HuH-7.5 (cell line): ENCODE measurements around the gene CELSR2.

ENCODE experiments used
- DNase-seq: peaks from one replicate; pipeline ENCODE4 v3.0.0; 2011; ENCODE audit warnings: low spot score

Gene CELSR2

DNA sequence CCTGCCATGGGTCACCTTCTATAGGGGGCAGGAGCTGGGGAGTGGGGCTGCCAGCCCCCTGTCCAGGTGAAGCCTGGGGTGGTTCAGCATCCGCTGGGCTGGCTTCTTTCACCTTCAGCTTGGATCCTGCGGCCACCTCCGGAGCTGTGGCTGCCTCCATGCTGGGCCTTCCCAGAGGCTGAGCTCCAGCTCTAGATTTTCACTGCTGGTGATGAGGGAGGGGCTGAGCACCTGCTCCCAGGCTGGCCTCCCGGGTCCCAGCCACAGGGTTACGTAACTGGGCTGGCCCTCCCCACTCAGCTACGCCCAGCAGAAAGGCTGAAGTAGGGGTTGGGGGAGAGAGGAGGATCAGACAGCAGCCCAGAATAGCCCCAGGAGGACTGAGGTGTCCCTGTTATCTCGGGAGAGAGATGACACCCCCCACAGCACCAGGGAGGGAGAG lies 57.5 kb downstream of the CELSR2 start, which contains the start of gene MYBPHL:
Gene MYBPHL, minus strand, starts transcription at position 180 of the 442 bp plus-strand sequence. Its CDS starts 20 bp downstream, at position 160.
- no peak for DNase-seq

GRCh38 chr1:109307274-109308021 lies 58.1 kb downstream of the CELSR2 start:
- no peak for DNase-seq

- DNase-seq: no peak
Measured at GRCh38 chr1:109309347-109309746, 60.0 kb downstream of the CELSR2 start.

DNA sequence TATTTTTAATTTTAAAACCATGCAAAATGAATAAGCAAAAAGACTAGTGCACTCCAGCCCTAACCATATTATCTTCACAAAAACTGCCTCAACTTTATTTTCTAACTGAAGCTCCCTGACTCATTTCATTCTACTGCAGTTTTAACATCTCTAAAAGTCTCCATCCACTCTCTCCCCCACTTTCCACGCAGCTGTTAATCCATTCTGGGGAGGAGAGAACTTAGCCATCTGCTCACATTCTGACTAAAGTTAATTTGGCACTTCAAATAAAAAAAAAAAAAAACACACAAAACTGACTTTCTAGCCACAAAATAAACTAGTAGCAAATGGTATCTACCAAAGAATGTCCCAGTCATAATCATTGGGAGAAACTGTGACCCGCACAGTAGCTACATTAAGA lies 62.9 kb downstream of the CELSR2 start:
- DNase-seq: no peak

DNA sequence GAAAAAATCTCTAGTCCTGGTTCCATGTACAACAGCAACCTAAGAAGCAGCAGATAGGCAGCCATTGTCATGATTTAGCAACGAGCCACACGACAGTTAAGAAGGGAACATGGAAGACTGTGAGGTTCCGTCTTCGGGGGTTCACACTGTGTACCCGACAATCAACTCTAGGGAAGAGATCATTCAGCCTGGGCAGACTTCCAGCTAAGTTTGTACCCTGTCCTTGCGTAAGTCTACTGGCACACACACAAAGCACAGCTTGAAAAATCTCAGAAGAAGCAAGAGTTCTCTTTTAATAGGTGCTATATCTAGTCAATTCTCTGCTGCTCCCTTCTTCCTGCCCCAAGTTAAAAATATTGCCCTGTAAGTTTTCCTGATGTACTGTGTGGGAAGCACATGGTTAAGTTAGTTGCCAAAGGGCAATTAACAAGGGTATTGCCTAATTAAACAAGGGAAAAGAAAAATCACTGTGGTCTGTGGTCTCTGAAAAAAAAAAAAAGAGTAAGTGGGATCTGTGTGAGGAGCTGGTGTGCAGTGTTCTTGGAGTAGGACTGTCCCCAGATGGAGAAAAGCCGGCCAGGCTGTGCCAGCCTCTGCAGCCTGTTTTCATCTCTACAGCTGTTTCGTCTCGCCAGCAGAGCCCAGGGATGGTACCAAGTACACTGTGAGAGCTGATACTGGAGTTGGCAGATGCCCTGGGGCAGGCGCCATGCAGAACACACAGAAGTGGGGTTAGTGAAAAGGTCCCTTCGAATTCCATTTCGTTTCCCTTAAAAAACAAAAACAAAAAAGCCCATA lies 63.8 kb downstream of the CELSR2 start:
- DNase-seq: no peak

GRCh38 chr1:109314795-109315194 lies 65.5 kb downstream of the CELSR2 start:
- no peak for DNase-seq

GRCh38 chr1:109315288-109315687 lies 65.9 kb downstream of the CELSR2 start:
- no peak for DNase-seq

DNA sequence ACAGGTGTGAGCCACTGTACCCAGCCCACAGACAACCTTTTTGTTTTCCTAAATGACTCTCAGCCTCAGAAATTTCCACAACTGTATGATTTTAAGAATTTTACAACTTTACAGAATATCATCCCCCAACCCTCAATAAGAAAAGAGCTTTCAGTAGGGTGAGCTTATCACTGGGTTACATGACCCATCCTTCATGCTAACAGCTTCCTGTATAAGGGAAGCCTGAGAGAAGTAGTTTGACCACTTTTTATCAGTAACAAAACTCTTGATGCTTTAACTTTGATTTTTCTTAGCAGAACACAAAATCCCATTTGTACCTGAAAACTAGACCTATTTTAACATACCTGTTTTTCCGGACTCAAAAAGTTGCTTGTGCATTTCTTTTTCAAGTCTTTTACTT lies 67.2 kb downstream of the CELSR2 start:
- DNase-seq: no peak

DNA sequence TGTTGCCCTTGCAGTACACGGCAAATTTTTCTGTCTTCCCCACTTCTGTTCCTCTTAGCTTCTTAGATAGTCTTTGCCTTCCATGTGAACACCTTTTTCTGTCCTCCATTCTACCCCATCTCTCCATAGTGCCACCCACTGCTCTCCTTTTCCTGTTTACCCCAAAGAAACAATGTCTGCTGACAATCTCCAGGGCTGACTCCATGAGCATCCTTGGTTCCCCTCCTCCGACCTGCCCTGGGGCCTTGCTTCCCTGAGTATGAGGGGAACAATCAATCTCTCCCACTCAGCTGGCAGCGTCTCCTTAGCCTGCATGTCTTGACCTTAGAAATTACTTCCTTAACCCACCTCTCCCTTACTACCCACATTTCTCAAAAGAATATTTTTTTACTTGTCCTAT lies 69.8 kb downstream of the CELSR2 start:
- no peak for DNase-seq

DNA sequence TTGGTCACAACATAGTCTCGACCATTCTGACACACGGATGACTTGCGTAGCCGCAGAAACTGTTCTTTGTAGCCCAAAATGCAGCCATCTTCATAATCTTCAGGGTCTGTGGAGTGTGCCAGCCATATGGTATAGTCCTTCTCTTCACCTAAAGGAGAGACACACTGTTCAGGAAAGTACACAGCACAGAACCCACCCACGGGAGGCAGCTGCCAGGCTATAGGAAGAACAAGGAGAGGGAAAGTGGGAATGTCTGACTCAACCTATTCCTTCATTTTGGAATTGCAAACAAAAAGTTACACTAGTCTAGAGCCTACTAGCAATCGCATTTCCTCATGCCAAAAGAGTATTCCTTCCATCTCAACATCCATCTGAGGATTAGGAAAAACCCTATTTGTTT lies 73.6 kb downstream of the CELSR2 start:
- no peak for DNase-seq
